Skin of body (tissue), 2 donors: ENCODE measurements around the gene EHD1. TPM values are rescaled to one million over a fixed set of nuclear protein-coding genes. Genes with fewer than 3 reads are reported as not detected.
A peak's percentile ranks its signal among the peaks of the same experiment; 100 is the strongest.

Experiments used
- DNase-seq: peaks from one replicate; lab custom pipeline; 2025; lab: John Stamatoyannopoulos, UW
- total RNA-seq: library from RNA; depleted of rRNA; stranded (reverse); fragments of >200 nt; gene quantifications from one replicate; pipeline ENCODE4 v1.2.3, GENCODE V29; 2014

EHD1 gene
- total RNA-seq, 1 donor from 2014 or later, result 27.1 TPM

DNA sequence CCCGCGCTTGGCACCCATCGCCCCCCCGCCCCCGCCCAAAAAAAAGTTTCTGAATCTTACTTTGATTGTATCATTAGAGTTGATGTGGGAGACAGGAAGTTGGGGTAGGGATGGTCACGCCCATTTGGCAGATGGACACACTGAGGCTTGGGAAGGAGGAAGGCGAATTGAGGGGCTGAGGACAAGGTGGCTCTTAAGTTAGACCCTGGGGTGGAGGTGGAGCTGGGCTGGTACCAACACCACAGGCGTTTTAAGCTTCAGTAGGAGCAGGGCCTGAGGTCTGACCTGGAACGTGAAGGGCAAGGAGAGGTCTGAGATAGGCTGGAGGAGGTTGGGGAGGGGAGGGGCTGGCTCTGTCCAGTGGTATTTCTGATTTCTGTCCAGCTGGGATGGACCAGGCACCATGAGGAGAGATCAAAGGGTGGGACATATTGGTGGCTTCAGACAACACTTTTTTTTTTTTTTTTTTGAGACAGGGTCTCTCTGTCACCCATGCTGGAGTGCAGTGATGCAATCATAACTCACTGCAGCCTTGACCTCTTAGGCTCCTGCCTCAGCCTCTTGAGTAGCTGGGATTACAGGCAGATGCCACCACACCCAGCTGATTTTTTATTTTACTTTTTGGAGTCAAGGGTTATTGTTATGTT, 33.2 kb downstream of the EHD1 start:
- DNase-seq, result no peak

DNA sequence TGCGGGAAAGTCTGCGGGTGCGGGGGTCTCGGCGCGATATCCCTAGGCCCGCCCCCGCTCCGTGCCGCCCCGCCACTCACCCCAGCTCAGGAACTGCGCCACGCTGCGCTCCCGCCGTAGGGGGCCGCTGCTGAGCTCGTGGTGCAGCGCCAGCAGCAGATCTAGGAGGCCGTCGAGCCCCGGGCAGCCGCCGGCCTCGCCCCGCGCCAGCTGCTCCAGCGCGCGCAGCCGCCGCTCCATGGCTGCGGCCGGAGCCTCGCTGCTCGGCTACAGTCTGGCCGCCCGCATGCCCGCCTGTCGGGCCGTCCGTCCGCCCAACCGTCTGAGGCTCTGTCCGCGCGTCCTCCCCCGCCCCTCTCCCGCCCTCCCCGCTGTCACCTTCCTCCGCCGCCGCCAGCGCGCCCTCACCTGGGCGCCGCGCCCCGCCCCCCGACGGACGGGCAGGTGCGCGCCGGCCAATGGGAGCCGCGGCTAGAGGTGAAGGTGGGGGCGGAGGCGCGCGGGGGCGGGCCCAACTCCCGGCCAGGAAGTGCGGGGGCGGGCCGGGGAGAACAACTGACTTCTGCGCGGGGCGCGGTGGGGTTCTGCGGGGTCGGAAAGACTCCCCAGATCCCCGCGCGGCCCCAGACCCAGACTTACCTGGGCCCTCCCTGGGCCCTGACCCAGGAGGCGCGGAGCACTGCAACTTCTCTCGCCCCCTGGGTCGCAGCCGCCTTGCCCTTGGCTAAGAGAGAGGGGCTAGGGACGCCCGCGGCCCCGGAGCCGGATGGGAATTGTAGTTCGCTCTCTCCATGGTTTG, 33.9 kb downstream of the EHD1 start, which contains the start of gene CDC42BPG:
Gene CDC42BPG (minus strand): TSS at position 324 of the 799 bp plus-strand sequence. CDS start 84 bp downstream, at position 240.
- DNase-seq, result peak; percentile 49

DNA sequence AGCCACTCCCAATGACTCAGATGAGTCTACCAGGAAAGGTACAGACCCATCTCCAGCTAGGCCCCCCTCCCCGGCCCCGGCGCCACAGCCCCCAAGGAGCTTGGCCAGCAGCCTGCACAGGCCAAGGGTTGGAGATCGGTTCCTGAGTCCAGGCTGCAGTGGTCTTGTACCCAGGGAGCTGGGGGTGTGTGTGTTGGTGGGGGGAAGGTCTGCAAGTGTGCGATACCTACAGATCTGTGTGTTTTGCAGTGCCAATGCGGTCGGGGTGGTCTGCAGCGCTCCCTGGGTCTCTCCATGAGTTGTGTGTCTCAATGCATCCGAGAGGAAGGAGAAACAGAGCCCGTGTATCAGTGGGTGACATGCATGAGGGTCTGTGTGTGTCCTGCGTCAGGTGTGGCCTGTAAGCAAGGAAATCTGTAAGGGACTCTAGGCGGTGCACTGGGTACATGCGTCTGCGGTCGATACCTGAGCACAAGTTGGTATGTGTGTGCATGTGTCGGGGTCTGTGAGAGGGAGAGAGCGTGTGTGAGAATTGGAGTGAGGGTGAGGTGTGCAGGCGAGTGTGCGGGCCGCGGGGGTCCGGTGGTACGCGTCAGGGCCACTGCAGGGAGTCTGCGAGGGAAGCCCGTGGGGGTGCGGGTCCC, 34.6 kb downstream of the EHD1 start:
- peak; percentile 49 for DNase-seq

DNA sequence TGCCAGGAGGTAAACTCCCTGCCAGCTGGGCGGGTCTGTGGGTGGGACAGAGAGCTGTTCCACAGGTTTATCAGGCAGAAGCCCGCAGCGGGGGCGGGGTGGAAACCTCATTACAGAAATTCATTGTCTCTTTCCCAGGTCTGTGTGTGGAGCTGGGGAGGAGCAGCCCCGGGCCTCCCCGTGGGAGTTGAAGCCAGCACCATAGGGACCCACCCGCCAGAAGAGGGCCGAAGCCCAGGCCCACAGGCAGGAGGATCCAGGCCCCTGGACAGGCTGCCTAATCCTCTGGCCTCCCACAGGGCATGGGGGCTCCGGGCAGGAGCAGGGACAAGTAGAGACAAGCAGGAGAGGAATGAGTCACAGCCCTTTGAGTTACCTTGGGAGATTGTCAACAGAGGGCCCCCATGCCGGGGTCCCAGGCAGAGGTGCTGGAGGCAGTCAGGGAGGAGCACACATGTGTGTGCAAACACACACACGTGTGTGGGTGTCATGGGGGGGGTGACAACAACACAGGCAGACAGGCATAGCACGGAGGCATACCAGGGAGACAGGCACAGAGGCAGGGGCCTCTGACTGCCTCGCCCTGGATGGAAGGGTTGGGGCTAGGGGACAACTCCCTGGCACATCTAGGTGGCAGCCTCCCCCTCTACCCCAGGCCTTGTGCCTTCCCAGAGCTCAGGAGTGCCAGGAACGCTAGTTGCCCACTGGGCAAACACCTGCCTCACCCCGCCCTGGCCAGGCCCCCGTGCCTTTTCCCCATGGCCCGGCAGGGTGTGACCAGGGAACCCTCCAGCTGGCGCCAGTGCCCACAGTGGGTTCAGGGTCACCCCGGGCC, 35.4 kb downstream of the EHD1 start:
- DNase-seq, result no peak

DNA sequence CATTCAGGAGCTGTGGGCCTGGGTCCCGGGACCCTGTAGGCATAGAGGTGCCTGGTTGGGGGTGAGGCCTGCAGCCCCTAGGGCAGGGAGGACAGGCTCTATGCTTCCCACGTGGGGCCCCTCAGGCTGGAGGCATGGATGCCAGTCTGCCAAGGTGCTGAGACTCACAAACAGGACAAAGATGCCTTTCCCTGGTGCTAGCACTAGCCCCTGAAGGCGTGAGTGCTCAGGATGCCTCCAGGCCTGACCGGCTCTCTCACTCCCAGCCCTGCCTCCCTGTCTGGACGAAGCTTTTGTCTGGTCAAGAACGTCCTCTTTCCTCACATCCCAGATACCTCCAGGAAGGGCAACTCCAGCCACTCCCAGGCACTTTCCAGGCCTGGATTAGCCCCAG, 36.1 kb downstream of the EHD1 start:
- DNase-seq, result no peak

DNA sequence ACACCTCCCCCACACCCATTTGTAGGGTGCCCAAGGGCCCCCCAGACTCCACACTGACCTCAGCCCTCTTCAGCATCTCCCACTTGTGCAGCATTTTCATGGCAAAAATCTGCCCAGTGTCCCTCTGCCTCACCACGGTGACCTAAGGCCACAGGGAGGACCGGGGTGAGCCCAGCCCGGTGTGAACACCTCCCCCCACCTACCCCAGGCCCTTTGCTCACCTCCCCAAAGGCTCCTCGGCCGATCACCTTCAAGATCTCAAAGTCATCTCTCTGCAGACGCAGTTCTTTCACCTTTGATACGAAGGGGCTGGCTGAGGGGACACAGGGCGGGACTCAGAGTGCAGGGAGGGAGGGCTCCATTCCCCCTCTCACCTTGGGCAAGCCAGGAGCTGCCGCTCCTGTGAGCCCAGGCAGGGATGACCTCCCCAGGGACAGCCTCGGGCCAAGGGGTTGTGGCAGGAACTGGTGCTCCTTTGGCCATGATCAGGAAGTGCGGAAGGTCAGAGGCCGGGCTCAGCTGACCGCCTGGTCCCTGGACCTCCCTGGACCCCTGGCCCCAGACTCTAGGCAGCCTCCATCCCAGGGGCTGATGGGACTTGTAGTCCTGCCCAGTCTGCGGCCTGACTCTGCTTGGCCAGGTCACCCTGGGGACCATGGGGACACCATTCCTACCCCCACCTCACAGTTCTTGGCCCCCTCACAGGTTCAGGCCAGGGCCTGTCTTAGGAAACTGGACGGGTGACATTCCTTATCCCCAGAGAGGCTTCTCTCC, 36.6 kb downstream of the EHD1 start:
- no peak for DNase-seq

DNA sequence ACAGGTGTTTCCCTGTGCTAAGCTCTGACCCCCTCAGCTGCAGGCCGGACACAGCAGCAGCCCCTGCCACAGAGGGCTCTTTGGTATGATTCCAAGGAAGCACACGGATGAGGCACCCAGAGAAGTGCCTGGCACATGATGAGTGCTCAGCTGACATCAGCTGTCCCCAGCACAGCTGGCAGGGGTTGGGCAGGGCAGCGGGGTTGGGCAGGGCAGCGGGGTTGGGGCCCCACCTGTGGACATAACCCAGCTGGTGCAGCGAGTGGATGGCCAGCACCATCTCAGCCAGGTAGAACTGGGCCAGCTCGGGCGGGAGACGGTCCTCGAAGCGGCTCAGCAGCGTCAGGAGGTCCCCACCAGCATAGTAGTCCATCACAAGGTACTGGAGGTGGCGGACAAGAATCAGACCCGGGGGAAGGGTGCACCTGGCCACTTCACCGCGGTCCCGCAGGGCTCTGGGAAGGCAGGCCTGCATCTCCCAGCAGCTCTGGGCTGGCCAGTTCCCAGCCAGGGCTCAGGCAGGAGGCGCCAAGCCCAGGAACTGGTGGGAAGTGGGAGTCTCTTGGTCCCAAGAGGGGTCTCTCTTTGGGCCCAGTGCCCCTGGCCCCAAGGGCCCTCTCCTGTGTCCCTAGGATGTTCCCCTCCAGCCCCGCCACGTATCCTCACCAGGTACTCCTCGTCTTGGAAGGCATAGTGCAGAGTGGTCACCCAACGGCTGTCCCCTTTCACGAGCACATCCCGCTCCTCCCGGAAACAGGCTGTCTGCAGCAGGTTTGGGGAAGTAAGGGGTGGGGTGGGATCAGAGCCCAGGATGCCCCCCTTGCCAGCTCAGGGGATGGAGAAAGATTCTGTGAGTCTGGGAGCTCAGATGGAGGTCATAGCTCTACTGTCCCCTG, 38.3 kb downstream of the EHD1 start:
- DNase-seq, result no peak

DNA sequence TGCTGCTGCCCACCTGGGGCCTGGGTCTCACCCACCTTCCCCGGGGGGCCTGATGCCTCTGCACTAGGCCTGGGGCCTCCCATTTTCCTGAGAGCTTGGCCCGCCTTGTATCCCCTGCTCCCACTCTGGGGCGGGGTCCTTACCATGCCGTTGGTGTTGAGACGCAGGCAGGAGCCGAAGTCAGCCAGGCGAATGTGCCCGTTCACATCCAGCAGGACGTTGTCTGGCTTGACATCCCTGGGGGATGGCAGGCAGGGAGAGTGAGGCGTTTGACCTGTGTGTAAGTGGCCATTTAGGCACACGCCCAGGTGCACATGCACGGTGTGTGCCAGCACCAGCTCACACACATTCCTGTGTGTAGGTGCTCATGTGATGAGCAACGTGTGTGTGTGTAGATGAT, 39.1 kb downstream of the EHD1 start:
- no peak for DNase-seq

DNA sequence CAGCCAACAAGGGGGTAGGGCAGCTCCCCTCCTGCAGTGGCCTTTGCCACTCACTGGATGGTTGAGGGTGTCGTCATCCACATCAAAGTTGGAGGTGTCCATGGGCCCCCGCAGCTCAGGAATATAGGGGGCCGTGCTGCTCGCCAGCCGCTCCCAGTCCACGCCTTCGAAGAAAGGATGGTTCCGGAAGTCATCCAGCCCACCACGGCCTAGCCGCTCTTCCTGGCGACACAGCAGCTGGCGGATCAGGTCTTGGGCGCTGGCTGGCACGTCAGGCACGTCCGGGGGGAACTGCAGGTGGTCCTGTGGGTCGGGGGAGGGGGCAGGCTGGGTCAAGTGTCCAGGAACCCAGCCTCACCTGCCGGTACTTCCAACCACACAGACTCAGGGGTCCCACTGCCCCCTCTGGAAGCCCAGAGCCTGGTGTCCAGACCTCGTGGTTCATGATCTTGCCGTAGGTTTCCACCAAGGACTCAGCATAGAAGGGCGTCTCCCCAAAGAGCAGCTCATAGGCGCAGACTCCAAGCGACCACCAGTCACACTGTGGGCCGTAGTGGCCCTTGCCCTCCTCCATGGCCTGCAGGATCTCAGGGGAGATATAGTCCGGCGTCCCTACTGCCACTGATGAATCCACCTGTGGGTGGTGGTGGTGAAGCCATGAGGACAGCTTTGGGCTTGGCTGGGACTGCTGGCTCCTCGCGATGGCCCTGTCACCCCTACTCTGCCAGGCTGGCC, 39.7 kb downstream of the EHD1 start:
- DNase-seq, result no peak

DNA sequence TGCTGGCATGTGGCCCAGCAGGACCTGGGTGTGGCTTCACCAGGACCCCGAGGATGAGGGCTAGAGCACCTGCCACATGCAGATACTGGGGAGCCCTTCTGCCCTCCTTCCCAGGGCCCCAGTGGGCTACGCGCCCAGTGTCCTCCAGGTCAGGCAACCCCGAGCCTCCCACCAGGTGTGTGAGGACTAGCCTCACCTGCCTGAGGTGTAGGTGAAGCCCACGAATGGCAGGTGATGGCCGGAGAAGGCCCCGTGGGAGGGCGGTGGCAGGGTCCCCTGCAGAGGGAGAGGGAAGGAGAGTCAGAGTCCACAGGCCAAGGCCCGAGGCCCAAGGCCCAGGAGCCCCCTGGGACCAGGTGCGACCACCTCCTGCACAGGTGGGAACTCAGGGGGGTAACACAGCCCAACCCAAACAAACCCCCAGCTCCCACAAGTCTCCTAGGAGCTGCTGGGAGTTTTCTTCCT, 40.5 kb downstream of the EHD1 start:
- no peak for DNase-seq

DNA sequence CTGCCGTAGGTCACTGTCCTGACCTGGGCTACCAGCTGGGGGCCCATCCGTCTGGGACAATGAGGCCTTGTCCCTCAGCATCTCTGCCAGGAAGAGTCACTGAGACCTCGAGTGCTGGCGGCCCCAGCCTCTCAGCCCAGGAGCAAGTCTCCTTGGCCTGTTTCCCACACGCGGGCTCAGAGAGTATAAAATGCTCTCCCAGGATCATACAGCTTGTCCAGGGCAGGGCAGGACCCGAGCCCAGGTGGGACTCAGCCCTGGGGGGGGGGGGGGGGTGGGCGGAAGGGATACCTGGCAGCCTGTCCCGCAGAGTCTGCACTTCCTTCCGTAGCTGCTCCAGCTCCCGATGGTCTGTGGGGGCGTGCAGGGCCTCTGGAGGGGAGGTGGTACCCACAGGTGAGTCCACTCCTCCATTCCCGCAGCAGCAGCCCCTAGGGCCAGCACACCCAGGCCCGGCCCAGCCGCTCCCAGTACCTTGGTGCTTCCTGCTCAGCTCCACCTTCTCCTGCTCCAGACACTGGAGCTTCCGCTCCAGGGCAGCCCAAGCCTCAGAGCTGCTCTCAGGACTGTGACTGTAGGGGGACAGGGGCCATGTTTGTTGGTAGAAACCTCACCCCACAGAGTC, 41.9 kb downstream of the EHD1 start:
- no peak for DNase-seq

DNA sequence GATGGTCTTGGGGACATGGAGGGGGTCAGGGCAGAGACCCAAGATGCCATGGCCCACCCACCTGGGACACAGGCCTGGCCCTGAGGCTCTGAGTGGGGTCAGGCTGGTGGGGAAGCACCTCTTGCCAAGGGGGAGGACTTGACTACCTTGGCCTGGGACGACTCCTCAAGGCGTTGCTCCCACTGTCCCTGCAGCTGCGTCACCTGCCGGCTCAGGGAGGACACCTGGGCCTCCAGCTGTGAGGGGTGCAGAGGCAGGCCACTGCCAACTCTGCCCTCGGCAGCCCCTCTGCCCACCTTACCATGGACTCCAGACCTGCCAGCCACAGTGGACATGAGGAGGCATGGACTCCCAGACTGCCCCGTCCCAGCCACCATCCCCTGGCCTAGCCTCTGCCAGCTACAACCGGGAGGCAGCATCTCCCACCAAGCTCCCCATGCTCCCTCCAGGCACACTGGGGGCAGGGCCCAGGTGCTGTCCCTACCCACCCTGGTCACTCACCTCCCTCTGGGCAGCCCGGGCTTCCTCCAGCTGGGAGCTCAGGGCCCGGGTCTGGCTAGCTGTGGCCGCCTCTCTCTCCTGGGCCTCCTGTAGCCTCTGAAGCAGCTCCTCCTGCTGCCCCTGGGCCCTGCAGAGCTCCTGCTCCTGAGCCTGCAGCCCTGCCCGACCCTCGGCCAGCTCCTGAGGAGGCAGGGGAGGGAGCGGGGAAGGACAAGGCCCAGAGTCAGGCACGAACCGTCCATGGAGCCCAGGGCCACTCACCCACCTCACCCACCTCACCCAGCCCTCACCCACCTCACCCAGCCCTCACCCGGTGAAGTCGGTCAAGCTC, 42.6 kb downstream of the EHD1 start:
- no peak for DNase-seq

DNA sequence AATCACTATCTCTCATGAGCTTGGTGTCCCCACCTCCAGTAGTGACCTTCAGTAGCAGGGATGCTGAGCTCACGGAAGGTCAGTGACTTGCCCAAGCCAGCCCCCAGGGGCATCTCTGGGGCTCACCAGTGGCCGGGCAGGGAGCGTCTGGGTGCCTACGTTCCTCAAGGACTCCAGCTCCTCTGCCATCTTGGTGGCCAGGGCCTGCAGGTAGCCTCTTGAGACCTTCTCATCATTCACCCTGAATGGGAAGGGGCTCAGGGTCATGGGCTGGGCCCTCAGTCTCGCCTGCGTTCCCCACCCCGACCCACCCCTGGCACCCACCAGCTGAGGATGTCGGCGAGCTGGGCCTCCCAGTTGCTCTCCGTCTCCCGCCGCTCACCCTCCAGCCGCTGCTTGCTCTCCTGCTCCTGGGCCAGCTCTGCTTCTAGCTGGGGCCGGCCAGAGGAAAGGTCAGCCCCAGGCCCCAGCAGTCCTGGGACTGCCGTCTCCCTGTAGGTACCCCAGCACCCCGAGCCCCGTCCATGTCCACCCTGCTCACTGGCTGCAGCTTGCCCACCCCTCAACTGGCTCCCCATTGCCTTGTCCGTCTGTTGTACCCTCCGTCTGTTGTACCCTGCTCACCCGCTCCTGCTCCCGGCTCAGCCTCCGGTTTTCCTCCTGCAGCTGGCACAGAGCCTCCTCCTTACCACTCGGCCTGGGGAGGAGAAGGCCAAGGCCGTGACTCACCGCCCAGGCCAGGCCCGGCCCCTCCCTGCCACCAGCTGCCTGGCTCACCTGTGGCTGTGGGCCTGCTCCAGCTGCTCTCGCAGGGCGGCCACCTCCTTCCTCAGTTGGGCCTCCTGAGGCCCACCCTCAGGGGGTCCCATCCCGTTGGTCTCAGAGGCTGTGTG, 43.5 kb downstream of the EHD1 start:
- no peak for DNase-seq

DNA sequence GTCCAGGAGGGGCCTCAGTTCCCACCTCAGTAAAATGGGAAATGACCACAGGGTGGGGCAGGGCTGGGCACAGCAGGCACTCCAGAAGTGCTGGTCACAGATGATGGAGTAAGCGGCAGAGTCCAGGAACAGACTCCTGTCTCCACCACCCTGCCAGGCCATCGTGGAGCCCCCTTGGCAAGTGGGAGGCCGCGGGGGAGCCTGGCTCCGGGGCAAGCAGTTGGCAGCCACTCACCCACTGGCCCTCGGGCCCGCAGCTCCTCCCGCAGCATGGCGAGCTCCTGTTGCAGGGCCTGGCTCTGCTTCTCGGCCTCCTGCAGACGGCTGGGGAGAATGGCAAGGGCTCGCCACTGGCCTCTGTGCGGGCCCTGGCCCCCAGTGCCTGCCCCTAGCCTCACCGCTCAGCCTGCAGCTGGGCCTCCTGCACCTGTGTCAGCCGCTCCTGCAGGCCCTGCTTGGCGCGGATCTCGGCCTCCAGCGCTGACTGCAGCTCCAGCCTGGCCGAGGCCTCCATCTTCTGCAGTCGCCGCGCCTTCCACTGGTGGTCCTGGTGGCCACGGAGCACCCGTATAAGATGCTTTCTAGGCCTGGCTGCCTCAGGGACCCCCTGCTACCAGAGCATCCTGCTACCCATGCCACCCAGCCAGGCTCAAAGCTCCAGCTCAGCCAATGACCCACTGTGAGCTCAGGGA, 44.2 kb downstream of the EHD1 start:
- no peak for DNase-seq

DNA sequence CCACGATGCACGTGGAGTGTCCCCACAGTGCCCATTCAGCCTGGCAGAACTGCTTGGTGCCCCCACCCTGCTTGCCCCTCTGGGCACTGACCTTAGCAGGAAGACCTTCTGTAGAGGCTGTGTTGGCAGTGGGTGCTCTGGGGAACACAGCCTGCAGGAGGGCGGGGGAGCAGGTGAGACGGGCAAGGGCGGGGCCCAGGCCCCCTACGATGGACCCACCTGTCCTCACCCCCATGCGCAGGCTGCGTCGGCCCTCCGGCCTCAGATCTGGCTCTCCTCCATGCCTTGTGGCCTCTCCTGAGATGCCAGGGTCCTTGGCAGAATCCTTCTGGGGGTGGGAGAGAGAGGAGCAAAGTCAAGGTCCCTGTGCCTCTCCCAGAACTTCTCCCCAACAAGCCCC, 44.9 kb downstream of the EHD1 start:
- no peak for DNase-seq

DNA sequence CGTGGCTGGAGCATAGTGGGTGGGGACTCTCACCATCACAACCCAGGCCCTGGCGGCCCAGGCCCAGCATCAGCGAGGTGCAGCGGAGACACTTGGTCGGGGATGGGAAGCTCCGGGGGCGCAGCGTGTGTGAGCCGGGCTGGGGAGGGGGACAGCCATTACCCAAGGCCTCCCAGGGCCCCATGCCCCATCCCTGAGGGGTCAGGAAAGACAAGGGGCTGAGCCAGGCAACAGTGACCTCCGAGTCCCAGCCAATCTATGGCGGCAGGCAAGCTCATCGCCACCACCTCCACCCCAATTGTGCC, 45.3 kb downstream of the EHD1 start:
- no peak for DNase-seq
